HG03469 (cell line): ENCODE data around the gene PCCA.
"Not testable (repeated sequence)": the region's sequence is repeated elsewhere in the genome, so short reads cannot be mapped to it uniquely, and the experiment has no call there.

Experiments used
- ATAC-seq: cut with Tn5 transposase; IDR thresholded peaks from one replicate; pipeline ENCODE4 v1.9.1; 2021; ENCODE audit warnings: mild to moderate bottlenecking, moderate library complexity, moderate number of reproducible peaks; ENCODE audit not compliant: unreplicated experiment

Gene PCCA

GRCh38 chr13:100184095-100184494 lies 95.2 kb downstream of the PCCA start:
- ATAC-seq: no peak

- no peak for ATAC-seq
Observed at GRCh38 chr13:100195568-100195967, 106.7 kb downstream of the PCCA start.

- no peak for ATAC-seq
Observed at GRCh38 chr13:100196375-100196774, 107.5 kb downstream of the PCCA start.

- ATAC-seq: no peak
Observed at GRCh38 chr13:100197116-100197515, 108.2 kb downstream of the PCCA start.

GRCh38 chr13:100197591-100198365 lies 108.9 kb downstream of the PCCA start:
- no peak for ATAC-seq

- ATAC-seq: peak; percentile 63
Observed at GRCh38 chr13:100203696-100204367, 114.9 kb downstream of the PCCA start.

GRCh38 chr13:100208002-100208401 lies 119.1 kb downstream of the PCCA start:
- no peak for ATAC-seq

GRCh38 chr13:100208626-100209025 lies 119.7 kb downstream of the PCCA start:
- ATAC-seq: no peak

- ATAC-seq: no peak
Observed at GRCh38 chr13:100209857-100210825, 121.2 kb downstream of the PCCA start.

GRCh38 chr13:100211016-100211710 lies 122.3 kb downstream of the PCCA start:
- ATAC-seq: no peak

- ATAC-seq: no peak
Observed at GRCh38 chr13:100212904-100213553, 124.1 kb downstream of the PCCA start.

GRCh38 chr13:100213576-100213975 lies 124.7 kb downstream of the PCCA start:
- ATAC-seq: no peak

- no peak for ATAC-seq
Observed at GRCh38 chr13:100214886-100215285, 126.0 kb downstream of the PCCA start.

- ATAC-seq: no peak
Observed at GRCh38 chr13:100221166-100221565, 132.3 kb downstream of the PCCA start.

- not testable (repeated sequence) for ATAC-seq
Observed at GRCh38 chr13:100223966-100224530, 135.2 kb downstream of the PCCA start.

- no peak for ATAC-seq
Observed at GRCh38 chr13:100229603-100230002, 140.7 kb downstream of the PCCA start.

GRCh38 chr13:100230769-100231149 lies 141.9 kb downstream of the PCCA start:
- no peak for ATAC-seq

GRCh38 chr13:100231176-100231575 lies 142.3 kb downstream of the PCCA start:
- ATAC-seq: no peak

- ATAC-seq: no peak
Observed at GRCh38 chr13:100234006-100234405, 145.1 kb downstream of the PCCA start.
